WERI-Rb-1 (cell line): ENCODE data around the gene TCEAL1.
A peak's percentile ranks its signal among the peaks of the same experiment; 100 is the strongest.
"Not testable (repeated sequence)": the region's sequence is repeated elsewhere in the genome, so short reads cannot be mapped to it uniquely, and the experiment has no call there.

Experiments used
- DNase-seq: peaks from one replicate; pipeline ENCODE4 v3.0.0-alpha.2; 2020
- H3K27ac ChIP-seq: fragments of 250-450 bp; sonication (Bioruptor Pico); 2 replicates; pipeline ENCODE4 v1.5.1; 2020; ENCODE audit warnings: mild to moderate bottlenecking, moderate library complexity
- H3K27me3 ChIP-seq: fragments of 250-450 bp; sonication (Bioruptor Pico); 2 replicates; pipeline ENCODE4 v1.5.1; 2021; ENCODE audit warnings: mild to moderate bottlenecking, low read depth, moderate library complexity; ENCODE audit not compliant: insufficient read depth, severe bottlenecking
- H3K36me3 ChIP-seq: fragments of 250-450 bp; sonication (Bioruptor Pico); 2 replicates; pipeline ENCODE4 v1.5.1; 2020; ENCODE audit warnings: mild to moderate bottlenecking, moderate library complexity
- H3K4me3 ChIP-seq: 2 replicates; pipeline ENCODE4 v1.5.1; 2011; ENCODE audit warnings: low read depth, mild to moderate bottlenecking, control low read depth, low read length
- H3K9me3 ChIP-seq: fragments of 250-450 bp; sonication (Bioruptor Pico); 2 replicates; pipeline ENCODE4 v1.5.1; 2021; ENCODE audit warnings: mild to moderate bottlenecking, moderate library complexity; ENCODE audit not compliant: severe bottlenecking
- CTCF ChIP-seq: IDR thresholded peaks from 2 replicates; pipeline ENCODE4 v1.5.1; 2011; ENCODE audit warnings: low read depth, mild to moderate bottlenecking, control low read depth, inconsistent platforms, low read length

Gene TCEAL1

GRCh38 chrX:103628386-103629317 is at the start of gene TCEAL1:
TSS of gene TCEAL1 (plus strand) at chrX:103628975. CDS start at chrX:103629917, 942 bp downstream.
- H3K36me3 ChIP-seq: no peaks in the 10 kb centered on the region
- H3K9me3 ChIP-seq: no peaks in the 10 kb centered on the region
- no peak for TF ChIP-seq CTCF
- peak within 1 kb of the TSS; percentile 66 for H3K4me3 ChIP-seq
- H3K27me3 ChIP-seq: peaks cover 7% of the 10 kb centered on the region
- DNase-seq: peak; percentile 46
- peak within 1 kb of the TSS; percentile 75 for H3K27ac ChIP-seq

DNA sequence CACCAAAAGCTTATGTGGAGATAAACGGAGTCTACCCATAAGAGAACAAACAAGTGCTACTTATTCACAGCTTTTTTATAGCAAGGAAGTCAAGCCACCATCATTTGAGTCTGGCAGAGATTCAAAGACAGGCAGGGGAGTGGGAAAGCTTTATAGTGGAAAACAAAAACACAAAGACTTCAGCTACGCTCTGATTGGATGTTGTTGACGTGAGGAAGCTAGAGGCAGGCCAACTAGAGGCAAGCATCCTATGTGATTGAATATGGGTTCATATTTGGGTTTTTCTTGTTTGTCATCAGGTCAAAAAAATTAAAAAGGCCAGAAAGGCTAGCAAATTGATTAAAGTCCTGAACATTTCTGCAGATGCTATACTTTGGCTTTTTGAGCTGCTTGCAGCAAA is 44.2 kb upstream of the TCEAL1 start:
- Histone ChIP-seq H3K27me3 (peaks cover 3% of the 10 kb centered on the region), H3K36me3 (no peaks in the 10 kb centered on the region), H3K9me3 (no peaks in the 10 kb centered on the region), H3K27ac (no peak overlapping the region), H3K4me3 (no peak overlapping the region)
- DNase-seq: no peak
- no peak for TF ChIP-seq CTCF

DNA sequence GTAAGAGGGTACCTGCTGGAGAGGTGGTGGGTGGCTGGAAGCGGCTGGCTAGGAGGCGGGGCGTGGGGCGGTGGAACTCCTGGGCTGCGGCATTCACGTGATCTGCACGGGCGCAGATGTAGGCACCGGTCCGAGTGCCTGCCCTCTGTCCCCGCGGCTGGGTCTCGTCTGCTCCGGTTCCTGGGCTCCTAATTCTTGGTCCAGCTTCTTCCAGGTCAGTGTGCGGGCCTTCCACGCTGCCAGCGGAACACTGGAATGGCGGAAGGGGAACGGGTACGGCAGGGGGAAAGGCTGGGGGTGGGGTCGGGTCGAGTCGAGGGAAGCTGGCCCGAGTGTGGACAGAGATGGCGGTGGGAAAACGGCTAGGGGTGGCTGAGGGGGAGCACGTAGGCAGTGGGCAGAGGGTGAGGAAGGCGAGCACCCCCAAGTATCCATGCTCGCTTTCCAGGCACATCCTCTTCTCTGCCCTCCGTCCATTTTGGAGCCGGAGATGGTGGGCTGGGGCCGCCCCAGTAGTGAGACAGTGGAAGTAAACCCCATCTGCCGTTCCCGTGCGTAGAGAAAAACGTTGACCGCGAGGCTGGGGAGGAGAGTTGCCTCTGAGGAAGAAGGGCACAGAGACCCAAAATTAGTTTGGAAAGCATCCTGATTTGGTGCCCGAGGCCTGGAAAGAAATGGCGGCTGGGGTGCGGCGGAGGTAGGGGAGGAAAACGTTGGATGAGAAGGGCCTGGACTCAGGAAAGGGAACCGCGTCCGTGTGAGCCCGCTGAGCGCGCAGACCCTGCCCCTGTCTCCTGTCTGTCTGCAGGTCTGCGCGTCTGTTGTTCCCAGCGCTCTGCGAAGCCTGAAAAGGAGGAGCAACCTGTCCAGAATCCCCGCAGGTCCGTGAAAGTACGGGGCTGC is 43.1 kb upstream of the TCEAL1 start, which contains the start of gene TCEAL4:
TSS of gene TCEAL4 (plus strand) at position 105 of the 903 bp plus-strand sequence. CDS start 1,161 bp downstream, outside the sequence.
- no peaks in the 10 kb centered on the region for H3K36me3 ChIP-seq
- no peak for TF ChIP-seq CTCF
- peak within 1 kb of the TSS; percentile 24; the same call in 1 of the 2 replicates for H3K27ac ChIP-seq
- H3K27me3 ChIP-seq: no peaks in the 10 kb centered on the region
- no peaks in the 10 kb centered on the region for H3K9me3 ChIP-seq
- H3K4me3 ChIP-seq: peak within 1 kb of the TSS; percentile 67
- peak; percentile 47 for DNase-seq

GRCh38 chrX:103586314-103586646 is 42.5 kb upstream of the TCEAL1 start:
- no peak overlapping the region for H3K27ac ChIP-seq
- peak overlapping the region; percentile 67 for H3K4me3 ChIP-seq
- H3K36me3 ChIP-seq: no peaks in the 10 kb centered on the region
- TF ChIP-seq CTCF: no peak
- H3K9me3 ChIP-seq: no peaks in the 10 kb centered on the region
- no peak for DNase-seq
- no peaks in the 10 kb centered on the region for H3K27me3 ChIP-seq

GRCh38 chrX:103586659-103587058 is 42.1 kb upstream of the TCEAL1 start:
- Histone ChIP-seq H3K27me3 (no peaks in the 10 kb centered on the region), H3K9me3 (no peaks in the 10 kb centered on the region), H3K4me3 (no peak overlapping the region), H3K36me3 (no peaks in the 10 kb centered on the region), H3K27ac (no peak overlapping the region)
- no peak for TF ChIP-seq CTCF
- DNase-seq: no peak

GRCh38 chrX:103592295-103592694 is 36.5 kb upstream of the TCEAL1 start:
- H3K9me3 ChIP-seq, H3K27me3 ChIP-seq, H3K4me3 ChIP-seq, H3K27ac ChIP-seq, DNase-seq, H3K36me3 ChIP-seq: not testable (repeated sequence)

GRCh38 chrX:103595202-103595601 is 33.6 kb upstream of the TCEAL1 start:
- not testable (repeated sequence) for H3K27me3 ChIP-seq, H3K9me3 ChIP-seq, DNase-seq, H3K27ac ChIP-seq, H3K4me3 ChIP-seq, H3K36me3 ChIP-seq
